Measurements from ENCODE around the gene CAMK1D.

GRCh38 chr10:12583891-12584595 is 234.7 kb downstream of the CAMK1D start:
- TF ChIP-seq, protein P1, sequence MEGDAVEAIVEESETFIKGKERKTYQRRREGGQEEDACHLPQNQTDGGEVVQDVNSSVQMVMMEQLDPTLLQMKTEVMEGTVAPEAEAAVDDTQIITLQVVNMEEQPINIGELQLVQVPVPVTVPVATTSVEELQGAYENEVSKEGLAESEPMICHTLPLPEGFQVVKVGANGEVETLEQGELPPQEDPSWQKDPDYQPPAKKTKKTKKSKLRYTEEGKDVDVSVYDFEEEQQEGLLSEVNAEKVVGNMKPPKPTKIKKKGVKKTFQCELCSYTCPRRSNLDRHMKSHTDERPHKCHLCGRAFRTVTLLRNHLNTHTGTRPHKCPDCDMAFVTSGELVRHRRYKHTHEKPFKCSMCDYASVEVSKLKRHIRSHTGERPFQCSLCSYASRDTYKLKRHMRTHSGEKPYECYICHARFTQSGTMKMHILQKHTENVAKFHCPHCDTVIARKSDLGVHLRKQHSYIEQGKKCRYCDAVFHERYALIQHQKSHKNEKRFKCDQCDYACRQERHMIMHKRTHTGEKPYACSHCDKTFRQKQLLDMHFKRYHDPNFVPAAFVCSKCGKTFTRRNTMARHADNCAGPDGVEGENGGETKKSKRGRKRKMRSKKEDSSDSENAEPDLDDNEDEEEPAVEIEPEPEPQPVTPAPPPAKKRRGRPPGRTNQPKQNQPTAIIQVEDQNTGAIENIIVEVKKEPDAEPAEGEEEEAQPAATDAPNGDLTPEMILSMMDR (conservative IDR thresholded peaks at IDR 0.05 in 1 of 2, IDR thresholded peaks at IDR 0.05 in 1 of 2; ENCODE audit: extremely low read depth in 1 of 2, insufficient read depth in 1 of 2, low read depth in 1 of 2, low read length in 2 of 2) = no peak
- TF ChIP-seq EZH2 (IDR thresholded peaks at IDR 0.05; ENCODE audit: borderline replicate concordance, low read length) = no peak
